CD4-positive, alpha-beta T cell treated with Interleukin-12 subunit alpha and Interleukin-12 subunit beta, for 1 hour (primary cell): ENCODE data around the gene APOL2.
"Not testable (repeated sequence)": the region's sequence is repeated elsewhere in the genome, so short reads cannot be mapped to it uniquely, and the experiment has no call there.

Source experiments
- DNase-seq: peaks from one replicate; pipeline ENCODE4 v3.0.0-alpha.2; 2020

APOL2 gene

DNA sequence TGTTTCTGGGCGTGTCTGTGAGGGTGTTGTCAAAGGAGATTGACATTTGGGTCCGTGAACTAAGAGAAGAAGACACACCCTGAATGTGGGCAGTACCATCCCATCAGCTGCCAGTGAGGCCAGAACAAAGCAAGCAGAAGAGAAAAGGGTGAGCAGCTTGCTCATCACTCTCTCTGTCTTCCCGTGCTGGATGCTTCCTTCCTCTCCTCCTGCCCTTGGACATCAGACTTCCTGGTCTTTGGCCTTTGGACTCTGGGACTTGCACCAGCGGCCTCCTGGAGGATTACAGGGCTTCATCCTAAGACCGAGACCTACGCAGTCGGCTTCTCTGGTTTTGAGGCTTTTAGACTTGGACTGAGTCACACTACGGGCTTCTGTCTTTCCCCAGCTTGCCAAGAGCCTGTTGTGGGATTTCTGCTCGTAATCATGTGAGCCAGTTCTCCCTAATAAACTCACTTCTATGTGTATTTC, 18.8 kb downstream of the APOL2 start:
- no peak for DNase-seq

GRCh38 chr22:36218648-36219193, 20.6 kb downstream of the APOL2 start:
- no peak for DNase-seq

DNA sequence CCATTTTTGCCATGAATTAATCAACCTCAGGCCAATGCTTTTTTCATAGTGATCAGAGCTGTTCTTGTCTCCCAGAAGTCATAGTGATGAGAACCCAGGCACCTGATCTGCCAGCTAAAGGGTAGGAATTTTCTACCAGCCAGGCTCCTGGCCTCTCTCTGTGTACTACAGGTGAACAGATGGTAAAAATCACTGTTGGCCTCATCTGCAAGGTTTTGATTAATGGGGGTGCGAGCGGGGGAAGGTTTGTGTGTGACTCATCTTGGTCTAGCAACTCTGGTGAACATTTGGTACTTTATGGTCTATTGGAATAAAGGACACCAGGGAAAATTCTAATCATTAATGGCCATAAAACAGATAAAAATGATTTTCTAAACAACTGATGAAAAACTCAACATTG, 23.3 kb downstream of the APOL2 start:
- DNase-seq, result no peak

- no peak for DNase-seq
These were observed 25.7 kb downstream of the APOL2 start for GRCh38 chr22:36213586-36213985.

- no peak for DNase-seq
These were observed 26.4 kb downstream of the APOL2 start for GRCh38 chr22:36212901-36213300.

DNA sequence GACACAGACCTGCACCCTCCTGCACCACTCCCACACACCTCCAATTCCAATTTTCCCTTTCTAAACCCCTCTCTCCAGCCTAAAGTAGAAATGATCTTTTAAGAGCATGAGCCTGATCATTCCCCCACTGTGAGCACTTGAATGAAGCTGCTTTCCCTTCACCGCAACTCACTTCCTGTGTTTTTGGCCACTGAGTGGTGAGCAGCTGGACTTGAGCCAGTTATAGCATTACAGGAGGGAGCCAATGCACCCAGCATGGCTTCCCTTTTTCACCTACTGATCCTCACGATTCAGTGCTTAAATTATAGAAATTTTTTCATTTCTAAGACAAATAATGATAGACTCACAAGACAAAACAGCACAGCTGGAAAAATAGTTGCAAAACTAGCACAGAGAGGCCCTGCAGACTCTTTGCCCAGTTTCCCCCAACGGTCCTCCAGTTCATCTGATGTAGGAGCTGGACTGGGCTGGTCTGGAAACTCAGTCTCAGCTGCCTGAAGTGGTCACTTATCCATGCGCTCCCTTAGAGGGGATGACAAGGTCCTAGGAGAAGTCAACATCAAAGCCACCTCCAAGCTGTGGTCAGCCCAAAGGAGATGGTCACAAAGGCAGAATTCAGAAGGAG, 28.0 kb downstream of the APOL2 start:
- no peak for DNase-seq

DNA sequence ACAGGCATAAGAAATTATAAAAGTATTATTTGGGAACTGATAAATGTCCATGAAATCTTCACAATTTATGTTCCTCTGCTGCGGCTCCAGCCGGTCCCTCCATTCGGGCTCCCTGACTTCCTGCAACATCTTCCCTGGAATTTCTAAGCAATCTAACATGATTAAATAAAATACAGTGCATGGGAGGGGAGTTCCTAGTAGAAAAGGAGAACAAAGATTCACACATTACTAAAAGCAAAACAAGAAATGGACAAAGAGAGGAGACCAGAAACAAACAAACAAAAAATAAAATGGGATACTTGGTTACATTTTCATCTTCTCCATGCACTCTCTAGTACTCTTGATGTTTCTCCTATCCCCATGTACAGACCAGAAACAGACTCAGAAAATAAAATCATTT, 29.1 kb downstream of the APOL2 start:
- DNase-seq, result no peak

- not testable (repeated sequence) for DNase-seq
These were observed 29.8 kb downstream of the APOL2 start for GRCh38 chr22:36209488-36209908.

DNA sequence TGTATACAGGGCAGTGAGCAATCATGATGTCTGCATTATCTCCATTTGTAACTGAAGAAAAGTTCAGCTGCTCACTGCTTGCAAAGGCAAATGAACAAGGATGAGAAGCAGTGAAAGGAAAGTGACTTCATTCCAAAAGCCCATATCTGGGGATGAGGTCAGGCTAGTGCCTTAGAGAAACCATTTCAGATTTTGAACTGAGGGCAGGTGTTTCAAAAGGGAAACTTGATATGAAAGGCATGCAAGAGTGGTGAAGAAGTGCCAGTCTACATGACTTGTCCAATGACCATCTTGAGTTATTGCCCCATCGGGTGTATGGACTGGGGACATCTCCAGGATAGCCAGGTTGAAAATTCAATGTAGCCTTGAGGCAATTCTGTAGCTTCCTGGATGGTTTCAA, 30.4 kb downstream of the APOL2 start:
- no peak for DNase-seq

DNA sequence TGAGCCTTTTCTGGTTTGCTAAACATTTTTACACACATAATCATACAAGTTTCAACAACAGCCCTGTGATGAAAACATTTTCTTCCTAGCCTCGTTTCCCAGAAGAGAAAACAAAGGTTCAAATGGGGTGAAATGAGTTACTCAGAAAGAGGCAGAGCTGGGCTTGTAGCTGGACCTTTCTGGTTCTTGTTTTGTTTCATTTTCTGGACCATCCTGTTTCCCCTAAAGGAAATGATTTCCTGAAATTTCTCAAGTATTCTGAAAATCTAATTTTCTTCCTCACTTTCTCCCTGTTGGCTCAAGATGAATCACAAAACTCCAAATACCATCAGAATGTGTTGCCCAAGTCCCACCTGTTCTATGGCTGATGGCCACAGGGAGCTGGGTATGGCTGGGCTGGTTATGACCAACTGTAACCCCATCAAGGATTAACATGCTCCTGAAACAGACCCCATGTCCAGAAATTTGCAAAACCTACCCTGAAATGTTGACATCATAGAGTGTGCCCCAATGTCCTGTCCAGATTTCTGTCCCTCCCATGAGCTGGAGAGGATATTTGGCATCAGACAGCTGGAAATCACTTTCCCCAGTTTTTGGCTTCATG, 31.1 kb downstream of the APOL2 start:
- no peak for DNase-seq

DNA sequence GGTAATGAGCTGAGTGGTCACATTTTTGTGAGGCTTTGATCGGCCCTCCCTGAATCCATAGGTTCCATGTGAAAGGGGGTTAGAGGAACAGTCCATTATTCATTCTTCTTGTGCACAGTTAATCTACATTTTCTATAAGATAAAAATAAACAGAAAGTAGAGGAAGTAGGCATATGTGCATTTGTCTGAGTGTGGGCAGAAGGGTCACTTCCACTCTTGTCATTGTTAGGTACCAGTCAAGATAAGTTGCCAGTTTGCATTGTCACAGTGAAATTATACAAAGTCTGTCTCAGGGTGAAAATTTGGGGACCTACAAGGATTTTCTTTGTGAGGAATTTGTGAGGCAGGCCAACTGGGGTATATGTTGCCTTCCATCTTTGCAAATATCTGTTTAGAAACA, 33.1 kb downstream of the APOL2 start:
- DNase-seq, result no peak

- DNase-seq, result not testable (repeated sequence)
These were observed 33.8 kb downstream of the APOL2 start for GRCh38 chr22:36205573-36205972.

DNA sequence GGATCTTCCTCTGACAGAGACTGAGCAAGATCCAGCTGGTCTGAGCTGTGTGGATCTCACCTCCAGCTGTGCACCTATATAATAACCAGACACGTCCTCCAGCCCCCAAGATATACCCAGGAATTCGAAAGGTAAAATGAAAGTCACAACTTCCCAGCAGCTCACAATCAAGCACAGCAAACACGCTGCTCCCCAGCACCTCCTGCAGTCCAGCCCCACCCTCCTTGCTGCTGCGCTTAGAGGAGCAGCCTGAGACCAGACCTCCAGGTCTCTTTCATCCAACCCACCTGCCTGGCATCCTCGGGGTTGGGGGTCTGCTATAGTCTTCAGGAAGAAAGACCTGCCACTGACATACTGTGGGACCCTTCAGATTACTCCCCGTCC, 34.7 kb downstream of the APOL2 start:
- DNase-seq, result no peak

- no peak for DNase-seq
These were observed 35.2 kb downstream of the APOL2 start for GRCh38 chr22:36204001-36204631.

DNA sequence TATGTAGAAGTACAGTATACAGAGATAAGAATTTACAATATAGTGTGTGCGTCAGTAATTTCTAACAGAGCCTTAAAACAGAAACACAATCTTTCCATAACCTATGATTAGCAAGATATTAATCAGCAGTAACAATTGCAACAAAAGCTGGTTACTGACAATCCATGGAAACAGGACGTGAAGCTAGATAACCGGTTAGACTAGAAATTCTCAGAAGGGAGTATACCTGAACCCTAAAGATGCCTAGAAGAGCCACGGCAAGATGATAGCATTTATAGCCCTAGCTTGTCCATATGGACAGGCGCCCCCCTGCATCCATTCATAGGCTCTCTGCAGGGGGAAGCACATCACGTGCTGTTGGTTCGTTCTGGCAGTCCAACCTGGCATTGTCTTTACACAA, 35.9 kb downstream of the APOL2 start:
- DNase-seq, result not testable (repeated sequence)

DNA sequence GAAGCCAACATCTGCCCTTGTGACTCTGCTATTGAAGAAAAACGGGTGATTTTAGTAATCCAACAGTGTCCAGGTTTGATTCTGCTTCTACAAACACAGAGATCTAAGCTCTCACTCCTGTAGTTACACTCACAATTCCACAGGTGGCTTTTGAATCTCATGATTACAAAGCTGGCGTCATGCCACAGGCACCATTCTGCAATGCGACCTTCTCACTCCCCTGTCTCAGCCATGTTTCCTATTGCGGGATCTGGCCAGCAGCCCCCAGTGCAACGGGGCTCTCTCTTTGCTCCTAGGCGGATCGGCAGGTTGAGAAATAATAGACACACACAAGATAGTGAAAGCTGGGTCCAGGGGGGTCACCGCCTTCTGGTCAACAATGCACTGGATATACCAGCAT, 36.4 kb downstream of the APOL2 start:
- not testable (repeated sequence) for DNase-seq

DNA sequence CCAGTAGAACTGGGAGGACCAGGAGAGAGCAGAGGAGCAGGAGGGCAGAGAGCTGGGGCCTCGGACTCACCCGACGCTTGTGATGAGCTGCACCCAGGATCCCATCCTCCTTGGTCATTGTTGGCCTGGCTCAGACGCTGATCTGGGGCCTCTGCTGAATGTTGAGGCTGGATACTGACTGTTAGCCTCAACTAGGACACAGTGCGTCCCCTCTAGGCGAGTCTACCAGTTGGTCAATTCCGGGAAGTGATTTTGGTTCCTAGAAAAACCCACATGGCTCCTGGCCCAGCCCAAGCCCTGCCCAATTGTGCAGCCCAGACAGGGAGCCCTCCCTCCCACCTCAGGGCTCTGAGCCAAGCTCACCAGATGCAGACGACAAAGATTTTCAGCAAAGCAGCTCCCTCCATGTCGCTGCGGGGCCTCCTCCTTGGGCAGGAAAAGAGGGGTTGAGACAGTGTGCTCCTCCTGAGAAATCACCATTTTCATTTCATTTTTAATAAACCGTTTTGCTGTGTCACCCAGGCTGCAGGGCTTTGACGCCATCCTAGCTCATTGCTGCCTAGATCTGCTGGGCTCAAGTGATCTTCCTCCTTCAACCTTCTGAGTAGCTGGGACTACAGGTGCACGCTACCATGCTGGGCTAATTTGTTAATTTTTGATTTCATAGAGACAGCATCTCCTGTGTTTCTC, 37.6 kb downstream of the APOL2 start, which contains the start of gene APOL4:
TSS of gene APOL4 (minus strand) at position 180 of the 690 bp plus-strand sequence. CDS start at position 105, 75 bp downstream.
- no peak for DNase-seq

GRCh38 chr22:36201025-36201424, 38.3 kb downstream of the APOL2 start:
- DNase-seq, result not testable (repeated sequence)

DNA sequence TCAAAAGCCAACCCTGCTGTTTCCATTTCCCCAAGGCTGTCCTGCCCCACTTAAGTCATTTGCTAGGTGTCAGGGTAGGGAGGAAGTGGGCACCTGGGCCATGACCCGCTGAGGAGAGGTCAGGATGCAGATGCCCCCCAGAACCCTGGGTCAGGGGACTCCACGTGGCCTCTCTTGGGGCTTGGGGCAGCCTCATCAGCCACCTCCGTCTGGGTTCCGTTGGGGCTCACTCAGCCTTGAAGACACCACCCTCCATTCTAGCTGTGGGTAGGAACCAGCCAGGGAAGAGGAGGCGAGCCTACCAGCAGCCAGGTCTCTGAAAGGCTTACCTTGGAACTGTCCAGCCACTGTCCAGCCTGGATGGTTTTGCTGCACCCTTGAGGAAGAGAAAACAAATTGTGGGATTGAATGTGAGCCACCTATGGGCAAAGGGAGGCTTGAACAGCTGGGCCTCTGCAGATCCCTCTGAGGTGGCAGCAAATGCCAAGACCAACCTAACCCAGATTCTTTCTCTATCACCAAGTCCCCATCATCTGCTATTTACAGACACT, 40.3 kb downstream of the APOL2 start:
- no peak for DNase-seq

- DNase-seq, result no peak
These were observed 40.8 kb downstream of the APOL2 start for GRCh38 chr22:36198536-36198935.

- DNase-seq, result no peak
These were observed 41.7 kb downstream of the APOL2 start for GRCh38 chr22:36197514-36198146.

DNA sequence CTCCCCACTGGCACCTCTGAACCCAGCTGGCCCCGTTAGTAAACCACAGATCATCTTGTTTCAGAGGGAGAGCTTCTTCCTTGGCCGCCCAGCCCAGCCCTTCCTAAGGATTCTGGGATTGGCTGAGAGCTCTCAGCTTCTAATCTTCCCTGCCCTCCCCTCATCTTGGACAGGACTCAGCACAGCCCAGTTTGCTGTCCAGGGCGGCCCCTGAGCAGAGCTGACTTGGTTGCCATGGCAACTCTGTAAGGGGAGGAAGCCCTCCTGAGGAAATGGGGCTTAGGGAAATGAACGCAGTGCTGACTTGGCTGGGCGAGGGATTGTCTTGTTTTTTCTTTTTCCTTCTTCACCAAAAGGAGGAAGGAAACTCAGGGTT, 42.3 kb downstream of the APOL2 start:
- DNase-seq, result no peak
